ENCODE results near the gene UBA7.

The UBA7 gene

DNA sequence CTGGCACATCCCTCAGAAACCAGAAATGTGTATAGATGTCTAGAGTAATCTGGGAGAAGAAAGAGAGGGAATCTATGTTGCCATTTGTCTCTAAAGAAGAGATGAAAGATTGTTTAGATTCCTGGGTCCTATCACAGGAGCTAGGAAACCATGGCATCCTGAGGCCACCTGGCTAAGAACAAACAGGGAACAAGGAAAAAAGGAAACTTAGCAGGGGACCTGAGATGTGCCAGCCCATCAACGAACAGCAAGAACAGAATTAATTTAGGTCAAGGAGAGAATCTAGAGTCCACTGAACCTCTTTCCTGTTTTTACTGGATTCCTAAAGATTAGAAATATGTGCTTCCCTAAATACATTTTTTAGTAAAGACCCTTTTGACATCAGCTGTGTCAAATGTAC is 57.7 kb downstream of the UBA7 start:
- Histone ChIP-seq H3K4me2 (ENCODE audit: low read length) (no peak overlapping the region), H3K9ac (ENCODE audit: low read length) (no peak overlapping the region), H3K9me3 (ENCODE audit: insufficient read depth, low read length) (no peaks in the 10 kb centered on the region), H2AFZ (ENCODE audit: low read depth, low read length) (no peak overlapping the region), H3K79me2 (ENCODE audit: low read length) (peaks cover 51% of the 10 kb centered on the region), H3K4me1 (ENCODE audit: low read length) (no peaks in the 10 kb centered on the region), H3K4me3 (ENCODE audit: low read length) (no peak overlapping the region), H3K36me3 (replicated peaks; ENCODE audit: low read depth, low read length) (no peaks in the 10 kb centered on the region), H3K27ac (ENCODE audit: low read length) (no peak overlapping the region), H3K27me3 (ENCODE audit: low read depth, low read length) (no peaks in the 10 kb centered on the region), H4K20me1 (ENCODE audit: insufficient read depth, low read length) (peaks cover 25% of the 10 kb centered on the region)
- TF ChIP-seq EZH2phosphoT487 (IDR thresholded peaks at IDR 0.05; ENCODE audit: low read depth) = no peak
- TF ChIP-seq, protein P1, sequence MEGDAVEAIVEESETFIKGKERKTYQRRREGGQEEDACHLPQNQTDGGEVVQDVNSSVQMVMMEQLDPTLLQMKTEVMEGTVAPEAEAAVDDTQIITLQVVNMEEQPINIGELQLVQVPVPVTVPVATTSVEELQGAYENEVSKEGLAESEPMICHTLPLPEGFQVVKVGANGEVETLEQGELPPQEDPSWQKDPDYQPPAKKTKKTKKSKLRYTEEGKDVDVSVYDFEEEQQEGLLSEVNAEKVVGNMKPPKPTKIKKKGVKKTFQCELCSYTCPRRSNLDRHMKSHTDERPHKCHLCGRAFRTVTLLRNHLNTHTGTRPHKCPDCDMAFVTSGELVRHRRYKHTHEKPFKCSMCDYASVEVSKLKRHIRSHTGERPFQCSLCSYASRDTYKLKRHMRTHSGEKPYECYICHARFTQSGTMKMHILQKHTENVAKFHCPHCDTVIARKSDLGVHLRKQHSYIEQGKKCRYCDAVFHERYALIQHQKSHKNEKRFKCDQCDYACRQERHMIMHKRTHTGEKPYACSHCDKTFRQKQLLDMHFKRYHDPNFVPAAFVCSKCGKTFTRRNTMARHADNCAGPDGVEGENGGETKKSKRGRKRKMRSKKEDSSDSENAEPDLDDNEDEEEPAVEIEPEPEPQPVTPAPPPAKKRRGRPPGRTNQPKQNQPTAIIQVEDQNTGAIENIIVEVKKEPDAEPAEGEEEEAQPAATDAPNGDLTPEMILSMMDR (IDR thresholded peaks at IDR 0.05; ENCODE audit: low read depth, low read length) = no peak
